Measurements from ENCODE around the gene SUGP1.
A peak's percentile ranks its signal among the peaks of the same experiment; 100 is the strongest.
"Not testable (repeated sequence)": the region's sequence is repeated elsewhere in the genome, so short reads cannot be mapped to it uniquely, and the experiment has no call there.

The SUGP1 gene, protein sequence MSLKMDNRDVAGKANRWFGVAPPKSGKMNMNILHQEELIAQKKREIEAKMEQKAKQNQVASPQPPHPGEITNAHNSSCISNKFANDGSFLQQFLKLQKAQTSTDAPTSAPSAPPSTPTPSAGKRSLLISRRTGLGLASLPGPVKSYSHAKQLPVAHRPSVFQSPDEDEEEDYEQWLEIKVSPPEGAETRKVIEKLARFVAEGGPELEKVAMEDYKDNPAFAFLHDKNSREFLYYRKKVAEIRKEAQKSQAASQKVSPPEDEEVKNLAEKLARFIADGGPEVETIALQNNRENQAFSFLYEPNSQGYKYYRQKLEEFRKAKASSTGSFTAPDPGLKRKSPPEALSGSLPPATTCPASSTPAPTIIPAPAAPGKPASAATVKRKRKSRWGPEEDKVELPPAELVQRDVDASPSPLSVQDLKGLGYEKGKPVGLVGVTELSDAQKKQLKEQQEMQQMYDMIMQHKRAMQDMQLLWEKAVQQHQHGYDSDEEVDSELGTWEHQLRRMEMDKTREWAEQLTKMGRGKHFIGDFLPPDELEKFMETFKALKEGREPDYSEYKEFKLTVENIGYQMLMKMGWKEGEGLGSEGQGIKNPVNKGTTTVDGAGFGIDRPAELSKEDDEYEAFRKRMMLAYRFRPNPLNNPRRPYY

DNA sequence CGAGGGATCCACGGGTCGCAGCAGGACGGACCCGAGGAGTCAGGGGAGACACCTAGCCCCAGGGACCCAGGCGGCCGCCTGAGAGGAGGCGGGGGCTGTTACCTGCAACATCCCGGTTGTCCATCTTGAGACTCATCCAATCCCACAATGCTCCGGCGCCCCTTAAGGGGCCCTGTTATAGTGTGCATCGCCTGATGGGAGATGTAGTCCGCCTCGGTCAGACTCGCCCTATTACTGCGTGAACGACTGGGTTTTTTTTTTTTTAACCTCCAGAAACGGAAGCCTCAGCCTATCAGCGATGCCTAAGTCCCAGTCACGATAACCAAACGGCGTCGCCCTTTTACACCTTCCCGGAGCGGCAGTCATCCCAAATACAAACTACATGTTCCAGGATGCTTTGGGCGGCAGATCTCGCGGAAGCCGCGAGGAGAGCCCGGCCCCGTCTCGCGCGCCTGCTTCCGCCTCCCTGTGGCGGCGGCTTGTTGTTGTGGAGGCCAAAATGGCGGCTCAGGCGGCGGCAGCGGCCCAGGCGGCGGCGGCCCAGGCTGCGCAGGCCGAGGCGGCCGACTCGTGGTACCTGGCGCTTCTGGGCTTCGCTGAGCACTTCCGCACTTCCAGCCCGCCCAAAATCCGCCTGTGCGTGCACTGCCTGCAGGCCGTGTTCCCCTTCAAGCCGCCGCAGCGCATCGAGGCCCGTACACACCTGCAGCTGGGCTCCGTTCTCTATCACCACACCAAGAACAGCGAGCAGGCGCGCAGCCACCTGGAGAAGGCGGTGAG is at the start of gene SUGP1, which contains the start of gene MAU2:
Gene SUGP1, minus strand, starts transcription at position 149 of the 780 bp plus-strand sequence. Its CDS starts 13 bp downstream, at position 136.
Gene MAU2, plus strand, starts transcription at position 469 of the 780 bp plus-strand sequence. Its CDS starts 31 bp downstream, at position 500.
- DNase-seq, result peak; percentile 97

DNA sequence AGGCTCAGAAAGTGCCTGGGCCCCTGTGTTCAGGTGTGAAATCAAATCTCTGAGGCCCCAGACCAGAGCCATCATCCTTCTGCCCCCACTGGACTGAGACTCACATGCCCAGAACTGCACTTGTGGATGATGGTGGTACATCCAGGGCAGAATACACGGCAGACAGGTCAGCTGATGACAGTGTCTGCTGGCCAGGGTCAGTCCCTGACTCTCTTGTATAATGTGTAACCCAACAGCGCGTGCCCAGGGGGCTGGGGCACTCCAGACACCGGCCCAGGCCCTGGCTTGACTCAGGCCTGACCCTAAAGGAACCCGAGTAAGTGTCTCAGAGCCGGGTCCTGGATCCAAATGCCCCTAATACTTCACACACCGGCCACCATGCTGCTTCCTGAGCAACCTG is 47.8 kb upstream of the SUGP1 start:
- DNase-seq, result no peak

DNA sequence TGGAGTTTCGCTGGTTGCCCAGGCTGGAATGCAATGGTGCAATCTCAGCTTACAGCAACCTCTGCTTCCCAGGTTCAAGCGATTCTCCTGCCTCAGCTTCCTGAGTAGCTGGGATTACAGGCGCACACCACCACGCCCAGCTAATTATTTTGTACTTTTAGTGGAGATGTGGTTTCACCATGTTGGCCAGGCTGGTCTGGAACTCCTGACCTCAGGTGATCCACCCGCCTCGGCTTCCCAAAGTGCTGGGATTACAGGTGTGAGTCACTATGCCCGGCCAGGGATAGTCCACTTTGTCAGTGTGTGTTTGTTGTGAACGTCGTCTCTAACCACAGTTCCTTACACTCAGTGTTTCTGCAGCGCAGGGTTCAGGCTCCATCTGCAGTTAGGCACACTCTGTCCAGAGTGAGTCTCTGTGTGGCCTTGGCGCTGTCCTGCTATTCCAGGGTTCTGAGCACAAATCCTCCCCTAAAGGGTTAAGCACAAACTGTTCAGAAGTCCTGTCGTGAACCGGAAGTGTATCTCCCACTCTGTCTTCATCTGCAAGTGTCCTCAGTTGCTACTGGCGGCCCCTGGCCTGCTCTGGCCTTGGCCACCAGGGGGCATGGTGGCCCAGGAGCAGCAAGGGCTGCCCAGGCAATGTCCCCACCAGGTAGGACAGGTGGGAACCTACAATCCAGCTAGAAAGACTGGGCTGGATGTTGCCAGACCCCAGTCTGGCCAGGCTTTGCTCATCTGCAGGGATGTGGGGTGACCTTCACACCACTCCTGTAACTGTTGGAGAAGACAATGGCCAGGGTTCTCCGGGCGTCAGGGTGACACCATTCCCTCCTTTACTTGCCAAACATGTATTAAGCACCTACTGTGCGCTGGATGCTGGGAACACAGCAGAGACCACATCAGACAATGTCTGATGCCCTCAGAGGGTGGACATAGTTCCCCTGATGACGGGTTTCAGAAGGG is 46.4 kb upstream of the SUGP1 start:
- peak; percentile 88 for DNase-seq

DNA sequence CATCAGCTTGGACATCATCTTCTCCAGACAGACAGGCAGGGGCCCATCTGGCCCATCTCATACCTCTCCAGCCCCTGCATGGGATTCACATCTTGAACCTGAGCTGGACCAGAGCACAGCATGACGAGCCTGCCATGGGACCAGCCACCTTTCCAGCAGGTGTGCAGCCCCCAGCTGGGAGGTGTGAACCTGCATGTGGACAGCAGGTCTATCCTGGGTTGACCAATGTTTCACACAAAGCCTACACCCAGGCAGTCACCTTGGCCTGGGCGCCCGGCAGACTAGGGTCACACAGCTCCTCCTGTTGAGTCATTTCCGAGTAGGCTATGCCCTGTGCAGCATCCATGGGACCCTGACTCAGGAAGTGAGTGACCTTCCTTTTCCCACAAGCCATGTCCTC is 41.8 kb upstream of the SUGP1 start:
- no peak for DNase-seq

DNA sequence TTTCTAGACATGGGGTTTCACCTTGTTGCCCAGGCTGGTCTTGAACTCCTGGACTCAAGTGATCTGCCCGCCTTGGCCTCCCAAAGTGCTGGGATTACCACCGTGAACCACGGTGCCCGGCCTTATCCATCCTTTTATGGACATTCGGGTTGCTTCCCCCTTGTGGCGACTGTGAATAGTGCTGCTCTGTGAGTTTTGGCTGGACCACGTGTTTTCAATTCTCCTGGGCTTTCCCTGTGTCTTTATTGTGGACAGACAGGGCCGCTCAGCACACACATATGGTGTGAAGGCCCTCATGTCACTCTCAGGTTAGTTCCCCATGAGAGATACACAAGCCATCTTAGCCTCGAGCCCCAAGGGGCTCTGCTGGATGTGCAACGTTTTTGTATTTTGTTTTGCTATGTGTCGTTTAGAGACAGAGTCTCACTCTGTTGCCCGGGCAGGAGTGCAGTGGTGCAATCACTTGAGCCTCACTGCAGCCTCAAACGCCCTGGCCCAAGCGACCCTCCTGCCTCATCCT is 40.8 kb upstream of the SUGP1 start:
- peak; percentile 90 for DNase-seq

DNA sequence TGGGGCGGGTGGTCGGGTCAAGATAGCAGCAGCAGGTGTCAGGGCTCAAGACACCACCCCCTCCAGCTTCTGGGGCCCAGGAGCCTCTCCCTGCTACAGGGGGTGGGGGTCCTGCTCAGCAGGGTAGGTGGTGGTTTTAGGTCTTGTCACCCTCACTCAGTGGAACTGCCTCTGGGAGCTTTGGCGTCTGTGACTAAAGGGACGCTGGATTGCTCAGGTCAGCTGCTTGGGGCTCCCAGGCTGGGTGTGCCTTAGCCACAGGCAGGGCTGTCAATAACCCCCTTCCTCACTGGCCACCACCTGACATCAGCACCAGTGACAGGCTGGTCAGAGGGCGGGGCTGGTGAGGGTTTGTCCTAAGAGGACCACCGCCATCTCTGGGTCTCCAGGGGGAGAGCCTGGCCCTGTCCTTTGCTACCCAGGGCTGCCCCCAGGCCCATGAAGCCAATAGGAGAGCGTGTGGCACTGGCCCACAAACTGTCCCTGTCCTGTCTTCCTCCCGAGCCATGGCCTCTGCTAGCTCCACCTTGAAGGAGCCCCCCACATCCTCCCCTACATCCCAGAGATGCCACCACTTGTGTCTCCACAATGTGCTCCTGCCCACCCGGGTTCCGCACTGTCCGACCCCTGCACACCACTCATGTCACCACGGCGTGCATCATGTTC is 36.7 kb upstream of the SUGP1 start:
- no peak for DNase-seq

DNA sequence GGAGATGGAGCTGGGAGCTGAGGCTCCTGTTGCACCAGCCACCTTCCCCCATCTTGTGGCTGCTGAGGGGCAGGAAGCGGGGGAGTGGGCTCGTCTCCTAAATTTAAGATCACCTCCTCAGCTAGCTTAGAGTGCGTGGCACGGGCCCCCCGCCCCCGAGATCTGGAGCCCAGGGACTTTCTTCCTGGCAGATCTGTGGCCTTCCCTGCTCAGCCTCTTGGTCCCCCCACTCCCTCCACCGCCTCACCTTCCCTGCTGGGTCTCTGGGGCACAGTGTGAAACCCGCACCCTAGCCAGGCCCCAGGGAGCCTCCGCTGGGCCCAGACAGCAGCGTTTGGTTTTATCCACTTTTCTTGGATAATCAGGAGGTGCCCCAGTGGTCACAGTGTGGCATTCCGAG is 36.2 kb upstream of the SUGP1 start:
- DNase-seq, result no peak

DNA sequence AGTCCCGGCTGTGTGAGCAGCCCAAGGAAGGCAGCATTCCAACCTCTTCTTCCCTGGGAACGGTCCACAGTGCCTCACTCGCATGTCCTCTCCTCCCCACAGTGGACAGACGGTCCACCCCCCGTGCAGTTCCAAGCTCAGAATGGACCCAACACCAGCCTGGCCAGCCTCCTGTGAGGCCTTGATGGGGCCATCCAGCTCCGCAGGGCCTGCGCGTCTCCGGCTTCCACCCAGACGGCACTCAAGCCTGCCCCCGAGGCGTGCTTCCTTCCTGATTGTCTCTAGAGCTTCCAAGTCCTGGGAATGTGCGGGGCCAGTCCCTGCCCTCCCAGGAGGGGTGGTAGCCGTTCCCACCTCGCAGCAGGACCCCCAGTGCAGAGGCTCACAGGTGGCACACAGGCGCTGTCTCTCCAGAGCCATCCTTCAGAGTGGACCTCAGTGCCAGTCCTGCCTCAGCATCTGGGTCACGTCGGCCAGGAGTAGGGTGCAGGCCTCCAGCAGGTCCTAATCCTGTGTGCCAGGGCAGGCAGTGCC is 35.4 kb upstream of the SUGP1 start:
- no peak for DNase-seq

DNA sequence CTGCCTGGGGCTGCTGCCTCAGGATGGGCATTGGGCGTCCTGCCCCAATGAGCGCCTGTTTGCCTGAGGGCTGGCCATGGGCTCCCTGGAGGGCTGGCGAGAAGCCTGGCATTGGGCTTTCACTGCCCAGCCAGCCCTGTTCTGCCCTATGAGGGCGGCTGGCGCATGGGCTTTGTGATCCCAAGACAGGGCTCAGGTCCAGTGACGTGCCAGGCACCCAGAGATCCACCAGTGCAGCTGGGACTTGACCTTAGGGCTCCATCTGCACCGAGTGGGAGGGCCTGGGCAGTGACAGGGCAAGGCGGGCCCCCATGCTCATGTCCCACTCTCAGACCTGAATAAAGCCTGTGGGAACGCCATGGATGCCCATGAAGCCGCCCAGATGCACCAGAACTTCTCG is 34.6 kb upstream of the SUGP1 start:
- DNase-seq, result no peak

DNA sequence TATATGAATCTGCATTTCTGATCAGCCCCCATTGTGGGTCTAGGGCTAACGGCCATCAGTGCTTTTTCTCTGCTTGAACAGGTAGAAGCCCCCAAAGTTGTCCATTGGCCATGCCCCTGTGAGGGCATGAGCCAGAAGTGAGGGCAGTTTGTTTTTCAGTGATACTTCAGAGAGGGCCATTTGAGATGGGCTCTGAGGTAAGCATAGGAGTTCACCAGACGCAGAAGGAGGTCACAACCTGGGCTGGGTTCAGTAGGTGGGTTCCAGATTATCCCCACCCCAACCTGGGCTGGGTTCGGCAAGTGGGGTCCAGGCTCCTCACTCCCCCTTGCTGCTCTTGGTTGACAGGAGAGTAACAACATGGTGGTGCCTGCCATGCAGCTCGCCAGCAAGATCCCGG is 33.7 kb upstream of the SUGP1 start:
- no peak for DNase-seq

DNA sequence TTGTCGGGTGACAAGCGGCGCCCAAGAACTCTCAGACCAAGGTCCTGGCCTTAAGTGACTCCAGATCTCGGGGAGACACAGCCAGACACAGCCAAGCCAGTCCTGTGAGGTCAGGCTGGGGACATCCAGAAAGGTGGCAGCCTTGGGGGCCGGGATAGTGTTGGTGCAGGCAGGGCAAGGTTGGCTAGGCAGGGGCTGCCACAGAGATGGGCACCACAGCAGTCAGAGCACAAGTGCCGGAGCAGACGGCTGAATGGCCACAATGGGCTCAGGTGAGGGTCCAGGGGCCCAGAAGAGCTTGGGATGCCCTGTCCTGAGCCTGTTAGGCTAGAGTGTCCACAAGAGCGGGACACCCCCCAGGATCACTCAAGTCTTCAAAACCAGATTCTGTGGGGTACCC is 32.5 kb upstream of the SUGP1 start:
- no peak for DNase-seq

DNA sequence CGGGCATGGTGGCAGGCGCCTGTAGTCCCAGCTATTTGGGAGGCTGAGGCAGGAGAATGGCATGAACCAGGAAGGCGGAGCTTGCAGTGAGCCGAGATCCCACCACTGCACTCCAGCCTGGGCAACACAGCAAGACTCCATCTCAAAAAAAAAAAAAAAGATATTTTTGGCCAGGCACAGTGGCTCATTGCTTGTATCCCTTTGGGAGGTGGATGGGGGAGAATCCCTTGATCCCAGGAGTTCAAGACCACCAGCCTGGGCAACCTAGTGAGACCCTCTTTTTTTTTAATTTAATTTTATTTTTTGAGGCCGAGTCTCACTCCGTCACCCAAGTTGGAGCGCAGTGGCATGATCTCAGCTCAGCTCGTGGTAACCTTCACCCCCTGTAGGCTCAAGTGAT is 30.4 kb upstream of the SUGP1 start:
- not testable (repeated sequence) for DNase-seq

DNA sequence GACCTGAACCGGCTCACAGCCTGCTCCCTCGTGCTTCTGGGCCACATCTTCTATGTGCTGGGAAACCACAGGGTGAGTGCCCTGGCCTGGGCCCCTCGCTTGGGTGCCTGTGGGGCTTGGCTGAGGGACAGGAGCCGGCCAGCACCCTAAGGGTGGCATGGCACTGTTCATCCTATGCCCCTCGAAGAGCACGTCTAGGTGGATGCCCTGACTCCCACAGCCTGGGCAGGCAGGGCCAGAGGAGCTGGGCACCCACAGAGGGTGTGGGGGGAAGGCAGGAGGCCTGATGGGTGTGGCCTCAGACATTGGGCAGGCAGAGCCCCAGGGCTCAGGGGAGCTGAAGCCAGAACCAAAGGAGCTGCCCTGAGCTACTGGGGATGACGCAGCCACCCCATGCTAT is 29.1 kb upstream of the SUGP1 start:
- no peak for DNase-seq

DNA sequence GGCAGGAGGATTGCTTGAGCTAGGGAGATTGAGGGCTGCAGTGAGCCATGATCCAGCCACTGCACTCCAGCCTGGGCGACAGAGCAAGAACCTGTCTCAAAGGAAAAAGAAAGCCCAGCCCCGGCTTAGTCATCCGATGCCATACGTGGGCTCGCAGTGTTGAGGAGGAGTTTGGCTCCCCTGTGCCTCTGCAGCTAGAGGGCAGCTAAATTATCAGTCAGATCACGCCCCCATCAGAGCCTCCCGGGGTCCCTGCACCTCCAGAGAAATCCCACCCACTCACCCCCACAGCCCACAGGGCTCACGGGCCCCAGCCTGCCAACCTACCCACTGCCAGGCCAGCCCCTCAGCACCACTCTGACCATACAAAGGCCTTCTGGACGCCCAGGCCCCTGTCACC is 28.0 kb upstream of the SUGP1 start:
- no peak for DNase-seq

DNA sequence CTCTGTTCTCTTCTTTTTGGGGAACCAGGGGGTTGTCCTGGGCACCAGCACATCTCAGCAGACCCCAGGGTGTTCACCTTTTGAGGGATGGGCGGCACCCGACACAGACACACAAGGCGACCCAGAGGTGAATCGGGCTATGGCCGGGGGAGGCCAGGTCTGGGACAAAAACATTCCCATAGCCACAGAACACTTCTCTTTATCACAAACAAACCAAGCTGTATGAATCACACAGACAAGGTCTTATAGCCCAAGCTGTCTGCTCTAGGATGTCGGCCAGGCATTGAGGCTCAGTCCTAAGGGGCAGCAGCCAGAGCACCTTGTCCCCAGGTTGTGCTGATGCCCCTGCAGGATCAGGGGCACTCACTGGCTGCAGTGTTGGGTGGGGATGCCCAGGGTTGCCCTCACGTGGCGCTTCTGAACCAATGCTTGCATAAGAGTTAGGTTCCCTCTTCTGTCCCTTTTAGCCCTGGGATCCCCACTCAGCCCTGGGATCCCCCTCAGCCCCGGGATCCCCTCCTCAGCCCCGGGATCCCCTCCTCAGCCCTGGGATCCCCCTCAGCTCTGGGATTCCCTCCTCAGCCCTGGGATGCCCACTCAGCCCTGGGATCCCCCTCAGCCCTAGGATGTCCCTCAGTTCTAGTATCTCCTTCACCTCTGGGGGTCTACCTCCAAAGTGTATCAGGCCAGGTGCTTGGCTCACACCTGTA is 27.2 kb upstream of the SUGP1 start:
- no peak for DNase-seq

DNA sequence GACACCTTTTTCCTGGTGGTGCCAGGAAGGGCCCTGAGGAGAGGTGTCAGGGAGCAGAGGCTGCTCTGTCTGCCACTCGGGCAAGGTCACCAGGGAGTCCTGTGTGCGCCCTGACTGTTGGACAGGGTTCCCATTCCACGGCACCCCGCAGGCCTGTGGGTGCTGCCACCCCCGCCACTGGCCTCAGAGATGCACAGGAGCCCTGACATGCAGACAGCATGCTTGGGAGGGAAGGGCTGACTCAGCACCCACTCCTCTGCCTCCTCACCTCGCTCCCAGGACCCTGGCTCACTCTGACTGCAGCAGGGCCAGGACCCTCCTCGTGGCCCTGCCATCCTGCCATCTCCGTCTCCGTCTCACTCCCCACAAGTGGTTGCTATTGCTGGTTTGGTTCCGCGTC is 25.7 kb upstream of the SUGP1 start:
- DNase-seq, result no peak

DNA sequence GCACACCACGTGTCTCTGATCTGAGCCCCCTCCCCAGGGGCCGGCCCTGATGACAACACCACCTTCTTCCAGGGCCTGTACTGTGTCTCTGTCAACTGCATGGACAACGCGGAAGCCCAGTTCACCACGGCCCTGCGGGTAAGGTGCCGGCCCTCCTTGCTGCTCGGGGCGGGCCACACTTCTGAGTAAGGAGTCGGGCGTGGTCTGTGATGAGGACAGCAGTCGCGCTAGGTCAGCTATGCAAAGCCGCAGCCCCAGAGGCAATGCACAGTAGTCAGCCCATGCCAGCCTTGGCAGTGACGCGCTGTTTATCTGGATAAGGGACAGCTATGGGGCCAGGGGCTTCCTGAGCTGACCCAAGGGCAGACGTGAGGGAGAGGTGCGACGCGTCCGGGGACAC is 24.9 kb upstream of the SUGP1 start:
- DNase-seq, result no peak

DNA sequence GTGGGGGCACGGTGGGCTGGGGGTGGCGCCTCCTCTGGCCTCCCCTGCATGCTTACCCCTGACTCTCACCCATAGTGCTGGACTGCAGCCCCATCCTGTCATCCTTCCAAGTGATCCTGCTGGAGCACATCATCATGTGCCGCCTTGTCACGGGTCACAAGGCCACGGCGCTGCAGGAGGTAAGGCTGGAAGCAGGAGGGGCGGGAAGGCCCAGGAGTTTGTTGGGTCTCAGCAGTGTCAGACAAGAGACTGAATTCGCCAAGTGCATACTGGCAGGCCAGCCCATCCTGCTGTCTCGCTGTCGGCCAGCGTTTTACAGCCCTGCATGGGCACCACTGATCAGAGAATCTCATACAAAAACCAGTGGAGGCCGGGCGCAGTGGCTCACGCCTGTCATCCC is 23.5 kb upstream of the SUGP1 start:
- DNase-seq, result no peak

DNA sequence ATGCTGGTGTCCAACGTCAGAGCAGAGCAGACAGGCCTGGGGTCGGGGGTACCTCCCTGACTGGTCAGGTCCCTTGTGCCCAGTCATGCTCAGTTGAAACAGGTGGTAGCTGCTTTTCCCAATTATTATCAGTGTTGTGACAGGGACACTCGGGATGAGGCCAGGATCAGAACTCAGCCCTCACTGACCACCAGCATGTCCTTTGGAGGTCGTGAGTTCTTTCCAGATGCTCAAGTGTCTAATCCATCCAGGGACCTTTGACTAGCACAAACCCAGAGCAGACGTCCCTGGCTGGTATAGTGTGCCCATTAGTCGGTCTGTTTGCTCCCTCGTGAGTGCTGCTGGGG is 22.7 kb upstream of the SUGP1 start:
- no peak for DNase-seq

DNA sequence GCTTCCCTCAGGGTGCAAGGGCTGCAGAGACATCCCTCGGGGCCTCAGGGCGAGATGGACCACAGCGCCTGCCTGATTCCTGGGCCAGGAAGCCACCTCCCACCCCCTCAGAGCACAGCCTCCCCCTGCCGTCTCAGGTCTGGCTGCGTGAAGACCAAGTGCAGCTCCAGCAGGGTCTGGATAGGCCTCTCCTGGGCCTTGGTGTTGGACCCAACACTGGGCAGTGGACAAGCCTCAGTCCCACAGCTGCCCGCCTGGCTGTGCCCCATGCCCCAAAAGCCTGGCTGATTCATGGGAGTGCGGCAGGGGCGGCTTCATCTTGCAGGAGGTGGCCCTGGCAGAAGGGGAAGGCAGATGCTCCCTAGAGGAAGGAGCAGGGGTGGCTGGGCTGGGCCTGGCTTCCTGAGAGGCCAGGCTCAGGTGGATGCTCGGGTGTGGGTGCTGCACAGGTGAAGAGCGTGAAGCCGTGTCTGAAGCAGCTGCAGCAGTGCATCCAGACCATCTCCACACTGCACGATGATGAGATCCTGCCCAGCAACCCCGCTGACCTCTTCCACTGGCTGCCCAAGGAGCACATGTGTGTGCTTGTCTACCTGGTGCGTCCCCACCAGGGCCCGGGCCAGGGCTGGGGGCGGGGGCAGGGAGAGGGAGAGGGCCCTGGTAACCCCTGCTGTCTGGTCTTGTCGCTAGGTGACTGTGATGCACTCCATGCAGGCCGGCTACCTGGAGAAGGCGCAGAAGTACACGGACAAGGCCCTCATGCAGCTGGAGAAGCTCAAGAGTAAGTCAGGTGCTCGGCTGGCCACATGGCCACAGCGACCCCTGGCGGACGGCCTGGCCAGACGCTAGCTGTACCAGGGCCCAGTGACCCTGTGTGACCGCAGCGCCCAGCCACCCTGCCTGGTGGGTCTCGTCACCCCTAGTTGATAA is 22.0 kb upstream of the SUGP1 start:
- DNase-seq, result peak; percentile 45
